Right lobe of liver (tissue), 4 donors: ENCODE data around the gene ADSS1.

Source experiments
- POLR2A ChIP-seq: fragments of 450-650 bp; IDR thresholded peaks from one replicate; pipeline ENCODE4 v1.6.1; 2017; ENCODE audit warnings: antibody characterized with exemption, mild to moderate bottlenecking
- TF ChIP-seq, protein P1 (sequence below), 4 donors: fragments of 200-600 bp in 3 of 4; fragments of 450-650 bp in 1 of 4; IDR thresholded peaks; one replicate each; pipeline versions ENCODE4 v1.5.1 to v1.8.0; 2016 to 2022; ENCODE audit warnings: antibody characterized with exemption in 4 of 4, mild to moderate bottlenecking in 2 of 4
- donor health status: DM: no; HTN: no; CAD: no.
- donor health status: DM: no; HTN: no; CAD: no.
- donor health status: DM: no; HTN: yes; CAD: no.

DNA sequence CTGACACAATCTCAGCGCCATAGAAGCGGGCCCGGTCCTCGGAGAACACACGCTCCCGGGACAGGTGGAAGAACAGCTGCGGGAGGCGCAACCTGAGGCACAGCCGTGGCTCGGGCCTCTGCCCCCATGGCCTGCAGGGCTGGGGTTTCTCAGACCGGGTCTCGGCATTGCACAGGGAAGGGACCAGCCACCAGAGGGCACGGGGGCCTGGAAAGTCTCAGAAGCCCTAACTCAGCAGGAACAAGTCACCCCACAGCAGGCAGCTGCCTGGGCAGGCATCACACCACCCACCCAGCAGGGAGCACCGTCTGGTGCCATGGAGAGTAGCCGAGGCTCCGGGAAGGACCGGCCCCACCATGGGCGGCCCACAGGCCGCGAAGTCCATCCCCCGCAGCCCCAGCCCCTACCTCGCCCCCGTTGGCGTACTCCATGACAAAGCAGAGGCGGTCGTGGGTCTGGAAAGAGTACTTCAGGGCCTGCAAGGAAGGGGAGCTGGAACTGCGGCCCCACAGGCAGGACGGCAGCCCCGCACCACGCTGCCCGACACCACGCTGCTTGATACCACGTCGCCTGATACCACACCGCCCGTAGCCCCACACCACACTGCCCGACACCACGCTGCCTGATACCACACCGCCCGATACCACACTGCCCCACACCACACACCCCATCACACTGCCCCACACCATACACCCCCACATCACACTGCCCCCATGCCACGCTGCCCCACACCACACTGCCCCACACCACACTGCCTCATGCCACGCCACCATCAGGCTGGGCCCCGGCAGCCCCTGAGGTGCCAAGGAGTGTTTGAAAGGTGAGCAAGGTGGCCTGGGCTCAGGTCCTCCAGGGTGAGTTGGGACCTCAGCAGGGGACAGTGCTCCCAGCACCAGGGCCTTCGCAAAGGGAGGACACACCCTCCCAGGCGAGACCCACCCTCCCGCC, 49.8 kb downstream of the ADSS1 start:
- TF ChIP-seq, protein P1, sequence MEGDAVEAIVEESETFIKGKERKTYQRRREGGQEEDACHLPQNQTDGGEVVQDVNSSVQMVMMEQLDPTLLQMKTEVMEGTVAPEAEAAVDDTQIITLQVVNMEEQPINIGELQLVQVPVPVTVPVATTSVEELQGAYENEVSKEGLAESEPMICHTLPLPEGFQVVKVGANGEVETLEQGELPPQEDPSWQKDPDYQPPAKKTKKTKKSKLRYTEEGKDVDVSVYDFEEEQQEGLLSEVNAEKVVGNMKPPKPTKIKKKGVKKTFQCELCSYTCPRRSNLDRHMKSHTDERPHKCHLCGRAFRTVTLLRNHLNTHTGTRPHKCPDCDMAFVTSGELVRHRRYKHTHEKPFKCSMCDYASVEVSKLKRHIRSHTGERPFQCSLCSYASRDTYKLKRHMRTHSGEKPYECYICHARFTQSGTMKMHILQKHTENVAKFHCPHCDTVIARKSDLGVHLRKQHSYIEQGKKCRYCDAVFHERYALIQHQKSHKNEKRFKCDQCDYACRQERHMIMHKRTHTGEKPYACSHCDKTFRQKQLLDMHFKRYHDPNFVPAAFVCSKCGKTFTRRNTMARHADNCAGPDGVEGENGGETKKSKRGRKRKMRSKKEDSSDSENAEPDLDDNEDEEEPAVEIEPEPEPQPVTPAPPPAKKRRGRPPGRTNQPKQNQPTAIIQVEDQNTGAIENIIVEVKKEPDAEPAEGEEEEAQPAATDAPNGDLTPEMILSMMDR (IDR thresholded peaks at IDR 0.05), result peak in 1 of 4 donors; percentile 4
- TF ChIP-seq POLR2A, result no peak
